Liver (tissue), 9 donors: ENCODE results near the gene CCT5. TPM values are rescaled to one million over a fixed set of nuclear protein-coding genes. Genes with fewer than 3 reads are reported as not detected.

Experiments used
- DNase-seq: peaks from one replicate; pipeline ENCODE4 v3.0.0-alpha.2; 2017; ENCODE audit warnings: low spot score
- H3K27ac ChIP-seq, 2 donors: one replicate each; pipeline ENCODE4 v1.7.0; 2013; ENCODE audit warnings: inconsistent platforms in 2 of 2, low read length in 2 of 2, control low read depth in 1 of 2, low read depth in 1 of 2, mild to moderate bottlenecking in 1 of 2
- H3K27me3 ChIP-seq, 4 donors: one replicate each; pipeline versions ENCODE4 v1.6.1 to v1.7.0; 2013; ENCODE audit warnings: low read length in 3 of 4, inconsistent platforms in 1 of 4, mild to moderate bottlenecking in 1 of 4, moderate library complexity in 1 of 4; ENCODE audit not compliant: control insufficient read depth in 4 of 4, insufficient read depth in 4 of 4
- H3K36me3 ChIP-seq, 4 donors: one replicate each; pipeline versions ENCODE4 v1.6.1 to v1.7.0; 2013; ENCODE audit warnings: low read length in 3 of 4, mild to moderate bottlenecking in 3 of 4, low read depth in 1 of 4, moderate library complexity in 1 of 4; ENCODE audit not compliant: control insufficient read depth in 4 of 4, insufficient read depth in 3 of 4
- H3K4me1 ChIP-seq, 4 donors: one replicate each; pipeline versions ENCODE4 v1.6.1 to v1.7.0; 2013; ENCODE audit warnings: low read length in 3 of 4, mild to moderate bottlenecking in 3 of 4, moderate library complexity in 1 of 4; ENCODE audit not compliant: control insufficient read depth in 4 of 4, insufficient read depth in 4 of 4
- H3K4me3 ChIP-seq, 3 donors: one replicate each; pipeline versions ENCODE4 v1.6.1 to v1.7.0; 2013; ENCODE audit warnings: low read length in 3 of 3, control low read depth in 1 of 3, low read depth in 1 of 3, mild to moderate bottlenecking in 1 of 3
- H3K9ac ChIP-seq, 2 donors: one replicate each; pipeline ENCODE4 v1.7.0; 2013; ENCODE audit warnings: low read length in 2 of 2, mild to moderate bottlenecking in 2 of 2, moderate library complexity in 2 of 2, control low read depth in 1 of 2, low read depth in 1 of 2
- H3K9me3 ChIP-seq, 4 donors: one replicate each; pipeline versions ENCODE4 v1.6.1 to v1.7.0; 2013; ENCODE audit warnings: low read length in 3 of 4; ENCODE audit not compliant: control insufficient read depth in 4 of 4
- CTCF ChIP-seq: fragments of 150-350 bp; IDR thresholded peaks from 2 replicates; pipeline ENCODE4 v1.5.1; 2017; ENCODE audit warnings: improper control_type of control experiment, low read depth, low read length; ENCODE audit not compliant: missing input control
- EGR1 ChIP-seq, 2 donors: IDR thresholded peaks; 2 replicates each; pipeline ENCODE4 v1.6.1; 2016 to 2018; ENCODE audit warnings: antibody characterized with exemption in 2 of 2, low read depth in 2 of 2
- FOXA1 ChIP-seq: IDR thresholded peaks from 2 replicates; pipeline ENCODE4 v1.6.1; 2016; ENCODE audit warnings: antibody characterized with exemption
- FOXA2 ChIP-seq: IDR thresholded peaks from 2 replicates; pipeline ENCODE4 v1.6.1; 2016; ENCODE audit warnings: antibody characterized with exemption
- GABPA ChIP-seq, 2 donors: IDR thresholded peaks in 1 of 2; conservative IDR thresholded peaks in 1 of 2; 2 replicates each; pipeline ENCODE4 v1.6.1; 2016; ENCODE audit warnings: antibody characterized with exemption in 2 of 2, mild to moderate bottlenecking in 1 of 2, moderate library complexity in 1 of 2
- HNF4A ChIP-seq, 2 donors: conservative IDR thresholded peaks; 2 replicates each; pipeline ENCODE4 v1.6.1; 2016; ENCODE audit warnings: antibody characterized with exemption in 2 of 2, mild to moderate bottlenecking in 2 of 2
- HNF4G ChIP-seq: IDR thresholded peaks from 2 replicates; pipeline ENCODE4 v1.6.1; 2016; ENCODE audit warnings: antibody characterized with exemption
- JUND ChIP-seq, 2 donors: IDR thresholded peaks; 2 replicates each; pipeline ENCODE4 v1.6.1; 2016; ENCODE audit warnings: antibody characterized with exemption in 2 of 2
- MAX ChIP-seq: IDR thresholded peaks from 2 replicates; pipeline ENCODE4 v1.6.1; 2016; ENCODE audit warnings: antibody characterized with exemption
- NR2F2 ChIP-seq: IDR thresholded peaks from 2 replicates; pipeline ENCODE4 v1.6.1; 2016; ENCODE audit warnings: antibody characterized with exemption
- RAD21 ChIP-seq, 2 donors: IDR thresholded peaks; 2 replicates each; pipeline ENCODE4 v1.6.1; 2016; ENCODE audit warnings: antibody characterized with exemption in 2 of 2, mild to moderate bottlenecking in 2 of 2
- RXRA ChIP-seq, 2 donors: IDR thresholded peaks; 2 replicates each; pipeline ENCODE4 v1.6.1; 2017 to 2018; ENCODE audit warnings: antibody characterized with exemption in 2 of 2, mild to moderate bottlenecking in 1 of 2
- SP1 ChIP-seq: IDR thresholded peaks from 2 replicates; pipeline ENCODE4 v1.6.1; 2018; ENCODE audit warnings: antibody characterized with exemption, mild to moderate bottlenecking
- TAF1 ChIP-seq: conservative IDR thresholded peaks from 2 replicates; pipeline ENCODE4 v1.6.1; 2016; ENCODE audit warnings: antibody characterized with exemption, mild to moderate bottlenecking
- ZBTB33 ChIP-seq: IDR thresholded peaks from 2 replicates; pipeline ENCODE4 v1.6.1; 2016; ENCODE audit warnings: antibody characterized with exemption
- WGBS: extraction: QIAGEN DNeasy Blood & Tissue Kit; methylation state at CpG from one replicate; pipeline ENCODE4 v1.1.7; 2013; 5-methylcytosine and 5-hydroxymethylcytosine counted together
- polyA plus RNA-seq, 2 donors: library from polyadenylated mRNA; stranded (reverse) in 1 of 2; unstranded in 1 of 2; fragments of 200-250 nt in 1 of 2; fragments of >200 nt in 1 of 2; fragmentation: Nextera tagmentation in 1 of 2; extraction: Ambion mirVana in 1 of 2; gene quantifications; one replicate each; pipeline versions ENCODE4 v1.2.1 to v1.2.3, GENCODE V29; 2013 to 2015
- total RNA-seq, 2 donors: library from RNA; depleted of rRNA; stranded (reverse); fragments of >200 nt; gene quantifications; one replicate each; pipeline ENCODE4 v1.2.3, GENCODE V29; 2014
- TF ChIP-seq, protein P1 (sequence below): IDR thresholded peaks from 2 replicates; pipeline ENCODE4 v1.6.1; 2016; ENCODE audit warnings: antibody characterized with exemption, mild to moderate bottlenecking
- TF ChIP-seq, protein P2 (sequence below): IDR thresholded peaks from 2 replicates; pipeline ENCODE4 v1.6.1; 2016; ENCODE audit warnings: antibody characterized with exemption
- donor health status: healthy.
- donor health status: healthy.
- donor health status: healthy.
- donor health status: healthy.
- donor health status: healthy.

CCT5 gene
- total and polyA plus RNA-seq, 4 donors, result 68.4 to 157 (median 105) TPM

DNA sequence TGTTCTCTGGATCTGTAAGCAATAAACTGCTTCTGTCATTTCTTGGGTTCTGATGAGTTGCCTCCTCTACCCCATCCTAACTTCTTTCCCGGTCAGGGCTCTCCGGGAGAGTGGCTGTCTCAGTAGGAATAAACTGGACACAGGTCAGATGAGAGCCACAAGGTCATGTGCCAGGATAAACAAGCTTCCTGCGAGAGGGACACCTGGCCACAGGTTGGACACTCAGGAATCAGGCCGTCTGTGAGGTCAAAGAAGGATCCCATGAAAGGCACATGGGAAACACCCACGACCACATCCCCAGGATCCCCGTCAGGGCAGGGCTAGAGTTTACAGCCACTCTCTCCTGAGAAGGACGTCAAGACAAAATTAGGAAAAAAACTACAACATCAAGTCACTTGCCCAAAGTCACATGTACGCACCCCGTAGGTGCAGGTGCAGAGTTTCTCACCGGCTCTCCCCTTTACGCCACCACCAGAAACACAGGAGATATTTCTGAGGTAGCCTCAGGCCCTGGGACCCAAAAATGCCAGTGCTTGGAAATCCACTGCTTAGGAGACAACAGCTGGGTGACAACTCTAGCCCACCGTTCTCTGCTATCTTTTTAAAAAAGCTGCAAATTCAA lies 28.7 kb downstream of the CCT5 start:
- DNase-seq, result no peak
- Histone ChIP-seq H3K4me3 (no peak overlapping the region), H3K9me3 (no peaks in the 10 kb centered on the region), H3K4me1 (peaks cover 4 to 23% (median 15%) of the 10 kb centered on the region in 4 donors), H3K27ac (no peak overlapping the region), H3K36me3 (peaks cover 2 to 5% (median 4%) of the 10 kb centered on the region in 4 donors), H3K9ac (no peak overlapping the region), H3K27me3 (no peaks in the 10 kb centered on the region)
- WGBS, result 69% methylated on average over 12 of the region's 12 CpGs
- TF ChIP-seq MAX, result no peak
- peak in 1 of 2 donors; percentile 13 for TF ChIP-seq HNF4A (conservative IDR thresholded peaks at IDR 0.05)
- peak in 1 of 2 donors; percentile 58 for TF ChIP-seq RXRA (IDR thresholded peaks at IDR 0.05)
- TF ChIP-seq CTCF, result no peak
- TF ChIP-seq, protein P1, sequence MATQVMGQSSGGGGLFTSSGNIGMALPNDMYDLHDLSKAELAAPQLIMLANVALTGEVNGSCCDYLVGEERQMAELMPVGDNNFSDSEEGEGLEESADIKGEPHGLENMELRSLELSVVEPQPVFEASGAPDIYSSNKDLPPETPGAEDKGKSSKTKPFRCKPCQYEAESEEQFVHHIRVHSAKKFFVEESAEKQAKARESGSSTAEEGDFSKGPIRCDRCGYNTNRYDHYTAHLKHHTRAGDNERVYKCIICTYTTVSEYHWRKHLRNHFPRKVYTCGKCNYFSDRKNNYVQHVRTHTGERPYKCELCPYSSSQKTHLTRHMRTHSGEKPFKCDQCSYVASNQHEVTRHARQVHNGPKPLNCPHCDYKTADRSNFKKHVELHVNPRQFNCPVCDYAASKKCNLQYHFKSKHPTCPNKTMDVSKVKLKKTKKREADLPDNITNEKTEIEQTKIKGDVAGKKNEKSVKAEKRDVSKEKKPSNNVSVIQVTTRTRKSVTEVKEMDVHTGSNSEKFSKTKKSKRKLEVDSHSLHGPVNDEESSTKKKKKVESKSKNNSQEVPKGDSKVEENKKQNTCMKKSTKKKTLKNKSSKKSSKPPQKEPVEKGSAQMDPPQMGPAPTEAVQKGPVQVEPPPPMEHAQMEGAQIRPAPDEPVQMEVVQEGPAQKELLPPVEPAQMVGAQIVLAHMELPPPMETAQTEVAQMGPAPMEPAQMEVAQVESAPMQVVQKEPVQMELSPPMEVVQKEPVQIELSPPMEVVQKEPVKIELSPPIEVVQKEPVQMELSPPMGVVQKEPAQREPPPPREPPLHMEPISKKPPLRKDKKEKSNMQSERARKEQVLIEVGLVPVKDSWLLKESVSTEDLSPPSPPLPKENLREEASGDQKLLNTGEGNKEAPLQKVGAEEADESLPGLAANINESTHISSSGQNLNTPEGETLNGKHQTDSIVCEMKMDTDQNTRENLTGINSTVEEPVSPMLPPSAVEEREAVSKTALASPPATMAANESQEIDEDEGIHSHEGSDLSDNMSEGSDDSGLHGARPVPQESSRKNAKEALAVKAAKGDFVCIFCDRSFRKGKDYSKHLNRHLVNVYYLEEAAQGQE, result no peak
- TF ChIP-seq FOXA2, result peak; percentile 16

GRCh38 chr5:10279328-10279727 lies 29.2 kb downstream of the CCT5 start:
- no peak for TF ChIP-seq SP1
- TF ChIP-seq GABPA (IDR thresholded peaks at IDR 0.05 in 1 of 2, conservative IDR thresholded peaks at IDR 0.05 in 1 of 2), result no peak
- TF ChIP-seq, protein P2, sequence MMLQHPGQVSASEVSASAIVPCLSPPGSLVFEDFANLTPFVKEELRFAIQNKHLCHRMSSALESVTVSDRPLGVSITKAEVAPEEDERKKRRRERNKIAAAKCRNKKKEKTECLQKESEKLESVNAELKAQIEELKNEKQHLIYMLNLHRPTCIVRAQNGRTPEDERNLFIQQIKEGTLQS, result no peak
- TF ChIP-seq, protein P1, result no peak
- TF ChIP-seq FOXA1, result no peak
- TF ChIP-seq HNF4G, result no peak
- TF ChIP-seq RXRA (IDR thresholded peaks at IDR 0.05), result no peak
- TF ChIP-seq CTCF, result no peak
- no peak for TF ChIP-seq JUND (IDR thresholded peaks at IDR 0.05)
- TF ChIP-seq EGR1 (IDR thresholded peaks at IDR 0.05; ENCODE audit: low read depth in 2 of 2), result no peak
- TF ChIP-seq TAF1, result no peak
- TF ChIP-seq MAX, result no peak
- no peak for TF ChIP-seq ZBTB33
- no peak for TF ChIP-seq RAD21 (IDR thresholded peaks at IDR 0.05)
- TF ChIP-seq NR2F2, result no peak
- H3K27me3 ChIP-seq, result no peaks in the 10 kb centered on the region
- H3K9ac ChIP-seq, result no peak overlapping the region
- H3K4me3 ChIP-seq, result no peak overlapping the region
- H3K9me3 ChIP-seq, result no peaks in the 10 kb centered on the region
- 92% methylated on average over 4 of the region's 4 CpGs for WGBS
- H3K36me3 ChIP-seq, result peaks cover 2 to 5% (median 4%) of the 10 kb centered on the region in 4 donors
- H3K4me1 ChIP-seq, result peaks cover 4 to 23% (median 16%) of the 10 kb centered on the region in 4 donors
- no peak overlapping the region for H3K27ac ChIP-seq
- no peak for DNase-seq
